Activated CD4-positive, CD25-positive, alpha-beta regulatory T cell treated with anti-CD3 and anti-CD28 coated beads, Interleukin-2, amount 50 U/mL, for 72 hours (primary cell): ENCODE data around the gene PHLDB1.

Experiments used
- DNase-seq: peaks from one replicate; pipeline ENCODE4 v3.0.0; 2021

PHLDB1 gene

GRCh38 chr11:118691926-118692830 lies 84.8 kb downstream of the PHLDB1 start:
- peak; percentile 46 for DNase-seq

DNA sequence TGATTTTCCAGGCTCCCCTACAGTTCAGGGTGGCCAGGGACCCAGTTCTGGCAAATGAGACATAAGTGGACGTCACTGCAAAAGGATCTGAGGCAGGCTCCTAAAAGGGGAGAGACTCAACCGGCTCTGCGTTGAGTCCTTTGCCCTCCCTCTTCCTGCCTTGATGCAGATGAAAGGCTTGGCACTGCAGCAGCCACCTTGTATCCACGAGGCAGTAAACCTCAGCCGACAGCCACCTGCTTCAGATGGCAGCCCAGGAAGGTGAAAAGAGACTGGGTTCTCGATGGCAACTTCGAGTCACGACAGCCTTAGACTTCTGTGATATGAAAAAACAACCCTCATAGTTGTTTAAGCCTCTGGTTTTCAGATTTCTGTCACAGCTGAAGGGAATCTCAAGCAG lies 86.8 kb downstream of the PHLDB1 start:
- no peak for DNase-seq

DNA sequence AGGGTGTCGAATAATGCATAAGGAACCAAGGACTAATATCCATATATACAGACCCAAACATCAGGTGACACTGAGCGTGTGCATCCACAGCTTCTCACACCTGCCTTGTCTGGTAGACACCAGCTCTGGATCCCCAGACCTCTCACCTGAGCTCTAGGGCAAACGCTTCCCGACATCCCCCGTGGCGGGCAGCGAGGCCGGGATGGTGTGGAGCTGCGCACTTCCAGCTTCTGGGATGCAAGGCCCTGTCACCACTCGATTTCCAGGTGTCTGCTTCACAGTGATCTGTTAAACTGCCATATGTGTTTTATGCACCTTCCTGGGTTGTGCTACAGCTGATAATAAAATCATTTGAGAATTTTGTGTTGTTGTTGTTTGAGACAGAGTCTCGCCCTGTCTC lies 87.4 kb downstream of the PHLDB1 start:
- DNase-seq, result no peak

GRCh38 chr11:118696673-118697226 lies 89.3 kb downstream of the PHLDB1 start:
- no peak for DNase-seq

GRCh38 chr11:118697346-118697745 lies 89.9 kb downstream of the PHLDB1 start:
- no peak for DNase-seq

DNA sequence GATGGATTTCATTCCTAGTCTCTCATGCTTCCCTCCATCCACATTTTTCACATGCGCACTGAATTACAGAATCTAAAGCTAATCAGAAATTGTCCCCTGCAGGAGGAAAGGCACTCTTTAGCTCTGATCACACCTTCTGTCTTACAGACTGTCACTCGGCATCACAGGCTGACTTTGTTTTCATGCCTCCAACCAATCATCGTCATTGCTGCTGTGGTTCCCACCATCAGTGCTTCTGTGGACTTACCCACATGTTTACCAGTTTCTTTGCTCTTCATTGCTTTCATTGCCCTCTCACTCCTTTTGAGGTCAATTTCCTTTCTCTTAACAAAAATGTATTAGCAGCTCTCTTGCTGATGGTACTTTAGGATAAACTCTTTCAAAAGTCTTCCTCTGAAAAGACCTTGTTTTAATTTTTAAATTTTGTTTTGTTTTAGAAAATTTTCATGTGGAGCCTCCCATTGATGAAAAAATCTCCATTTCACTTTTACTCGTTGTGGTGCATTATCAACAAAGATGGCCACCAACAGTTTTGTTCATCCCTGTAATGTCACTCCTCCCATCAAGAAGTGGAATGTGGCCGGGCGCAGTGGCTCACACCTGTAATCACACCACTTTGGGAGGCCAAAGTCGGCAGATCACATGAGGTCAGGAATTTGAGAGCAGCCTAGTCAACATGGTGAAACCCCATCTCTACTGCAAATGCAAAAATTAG lies 92.2 kb downstream of the PHLDB1 start:
- DNase-seq, result no peak

DNA sequence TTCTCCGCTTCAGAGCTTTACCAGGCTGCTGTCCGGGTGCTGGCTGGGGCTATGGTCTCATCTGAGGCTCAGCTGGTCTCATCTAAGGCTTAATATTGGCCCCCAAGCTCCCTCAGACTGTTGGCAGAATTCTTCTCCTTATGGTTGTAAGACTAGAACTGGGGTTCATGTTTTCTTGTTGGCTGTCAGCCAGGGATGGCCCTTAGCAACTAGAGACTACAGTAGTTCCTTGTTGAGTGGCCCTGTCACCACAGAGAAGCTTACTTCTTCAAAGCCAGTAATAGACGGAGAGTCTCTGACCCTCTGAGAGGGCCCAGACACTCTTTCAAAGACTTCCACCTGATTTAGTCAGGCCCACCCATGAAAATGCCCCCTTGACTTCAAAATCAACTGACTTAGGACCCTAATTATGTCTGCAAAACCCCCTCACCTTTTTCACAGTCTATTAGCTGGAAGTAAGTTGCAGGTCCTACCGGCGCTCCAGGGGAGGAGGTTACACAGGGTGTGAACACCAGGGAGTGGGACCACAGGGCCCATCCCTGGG lies 96.2 kb downstream of the PHLDB1 start:
- no peak for DNase-seq

GRCh38 chr11:118705111-118705741 lies 97.8 kb downstream of the PHLDB1 start:
- DNase-seq, result no peak

DNA sequence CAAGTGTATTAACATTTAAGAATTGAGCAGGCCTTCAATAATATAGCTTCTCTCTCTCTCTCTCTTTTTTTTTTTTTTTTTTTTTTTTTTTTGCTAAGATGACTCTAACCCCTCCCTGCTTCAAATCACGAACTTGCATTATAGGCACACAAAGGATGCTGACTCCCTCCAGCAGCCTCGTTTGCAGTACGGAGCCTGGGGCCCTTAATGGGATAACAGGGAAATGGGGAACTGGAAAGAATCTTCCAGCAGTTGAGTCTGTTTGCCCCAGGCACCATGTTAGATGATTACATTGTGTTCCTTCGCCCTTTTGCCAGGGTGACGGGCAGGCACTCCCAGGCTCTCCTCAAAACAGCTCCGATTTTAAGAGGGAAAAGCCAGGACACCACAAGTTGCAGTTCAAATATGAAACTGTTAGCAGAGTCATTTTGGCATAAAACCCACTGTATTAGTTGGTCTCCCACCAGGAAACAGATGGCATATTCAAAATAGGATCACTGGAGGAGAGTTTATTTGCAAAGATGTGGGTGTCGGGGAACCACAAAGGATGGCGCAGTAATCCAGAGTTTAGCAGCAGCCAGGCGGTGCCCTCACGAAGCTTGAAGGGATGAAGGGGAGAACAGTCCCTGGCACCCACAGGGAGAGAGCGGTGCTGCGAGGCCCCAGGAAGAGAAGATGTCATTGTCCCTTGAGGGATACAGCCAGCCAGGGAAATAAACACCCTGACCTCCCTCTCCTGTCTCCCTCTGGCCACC lies 98.6 kb downstream of the PHLDB1 start:
- DNase-seq, result no peak

GRCh38 chr11:118706546-118706825 lies 99.1 kb downstream of the PHLDB1 start:
- no peak for DNase-seq
